ENCODE measurements around the gene KRT77. TPM values are rescaled to one million over a fixed set of nuclear protein-coding genes. Genes with fewer than 3 reads are reported as not detected.

Gene KRT77
- total RNA-seq, 1 experiment from 2014 or later: not detected

DNA sequence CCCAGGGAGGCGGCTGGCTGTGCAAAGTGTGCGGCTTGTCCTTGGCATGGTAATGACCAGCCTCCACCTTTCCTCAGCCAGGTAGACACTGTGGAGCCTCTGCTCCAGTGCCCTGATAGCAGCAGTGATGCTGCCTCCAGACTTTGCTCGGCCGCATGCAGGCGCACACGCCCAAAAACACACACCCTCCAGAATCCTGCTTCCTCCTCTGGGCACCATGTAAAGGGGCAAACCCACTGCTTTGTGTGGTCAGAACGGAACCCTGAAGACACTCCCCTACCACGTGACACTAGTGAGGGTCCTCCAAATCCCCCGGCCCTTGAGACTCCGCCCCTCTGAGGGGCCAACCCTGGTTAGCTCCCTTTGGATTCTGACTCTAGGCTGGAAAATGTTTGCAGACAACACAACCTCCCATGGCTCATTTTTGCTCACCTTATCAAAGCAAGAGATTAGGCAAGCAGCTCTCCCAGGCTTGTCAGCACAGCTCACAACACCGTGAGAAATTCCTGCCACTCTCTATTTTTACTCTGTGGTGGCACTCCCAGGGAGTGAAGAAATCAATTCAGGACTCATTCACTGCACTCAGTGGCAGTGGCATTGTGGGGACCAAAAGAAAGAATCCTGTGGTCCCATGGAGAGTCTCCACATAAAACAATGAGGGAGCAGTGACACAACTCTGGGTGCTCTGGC lies 4.5 kb downstream of the KRT77 start:
- DNase-seq (ENCODE audit: low read depth): no peak
- in situ Hi-C loops (cut with HindIII; ENCODE audit: low pct_unique_long_range_greater_than_20kb, low sequenced_read_pairs): no loop called here

DNA sequence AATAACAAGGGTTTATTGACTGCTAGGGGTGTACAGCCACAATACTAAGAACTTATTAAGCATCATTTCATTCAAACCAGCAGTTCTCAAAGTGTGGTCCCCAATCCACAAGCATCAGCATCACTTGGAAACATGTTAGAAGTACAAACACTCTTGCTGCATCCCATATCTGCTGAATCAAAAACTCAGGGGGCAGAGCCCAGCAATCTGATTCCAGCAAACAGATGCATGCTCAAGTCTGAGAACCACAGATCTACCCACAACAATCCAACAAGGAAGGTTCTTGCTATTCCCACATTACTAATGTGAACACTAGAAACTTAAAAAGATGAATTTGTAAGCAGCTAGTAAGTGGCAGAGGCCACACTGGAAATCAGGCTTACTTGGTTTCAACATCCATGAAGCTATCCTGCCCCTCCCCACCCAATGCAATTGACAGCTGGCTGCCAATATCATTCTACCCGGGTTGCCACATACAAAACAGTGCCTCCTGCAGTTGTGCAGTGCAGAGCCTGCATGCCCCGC lies 6.2 kb downstream of the KRT77 start:
- DNase-seq (ENCODE audit: low read depth): no peak
- in situ Hi-C loops (cut with HindIII; ENCODE audit: low pct_unique_long_range_greater_than_20kb, low sequenced_read_pairs): no loop called here

DNA sequence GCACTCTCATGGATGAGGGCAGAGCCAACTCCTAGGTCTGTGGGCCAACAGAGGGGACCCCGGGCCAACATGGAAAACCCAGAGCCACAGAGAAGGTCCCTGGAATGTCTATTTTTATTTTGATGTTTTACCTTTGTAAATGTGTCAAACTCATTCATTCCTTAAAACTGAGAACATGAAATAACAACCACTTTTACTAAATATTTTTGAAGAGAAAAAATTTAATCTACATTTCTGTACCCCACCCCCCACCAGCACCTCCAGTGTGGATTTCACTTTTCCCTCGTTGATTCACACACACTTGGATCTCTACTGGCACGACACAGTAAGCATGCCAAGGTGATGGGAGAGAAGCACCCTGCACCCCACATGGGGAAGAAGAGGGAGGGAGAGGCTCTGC lies 6.7 kb downstream of the KRT77 start:
- no peak for DNase-seq (ENCODE audit: low read depth)
- in situ Hi-C loops (cut with HindIII; ENCODE audit: low pct_unique_long_range_greater_than_20kb, low sequenced_read_pairs): no loop called here

DNA sequence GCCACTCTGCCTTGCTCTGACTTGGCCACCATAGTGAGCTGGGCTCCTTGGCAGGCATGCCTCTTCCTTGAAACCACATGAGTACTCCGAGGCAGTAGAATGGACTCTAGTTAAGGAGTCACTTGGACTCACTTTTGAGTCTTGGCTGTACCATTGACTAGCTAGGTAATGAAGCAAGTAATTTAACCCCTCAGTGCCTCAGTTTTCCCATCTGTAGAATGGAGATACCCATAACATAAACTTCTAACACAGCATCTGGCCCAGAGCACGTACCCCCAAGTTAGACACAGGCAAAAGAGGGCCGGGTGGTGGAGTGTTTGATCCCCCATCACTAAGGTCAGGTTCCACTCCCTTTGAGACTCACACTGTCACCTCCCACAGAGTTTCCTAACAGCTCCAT lies 8.3 kb downstream of the KRT77 start:
- in situ Hi-C loops (cut with HindIII; ENCODE audit: low pct_unique_long_range_greater_than_20kb, low sequenced_read_pairs): no loop called here

DNA sequence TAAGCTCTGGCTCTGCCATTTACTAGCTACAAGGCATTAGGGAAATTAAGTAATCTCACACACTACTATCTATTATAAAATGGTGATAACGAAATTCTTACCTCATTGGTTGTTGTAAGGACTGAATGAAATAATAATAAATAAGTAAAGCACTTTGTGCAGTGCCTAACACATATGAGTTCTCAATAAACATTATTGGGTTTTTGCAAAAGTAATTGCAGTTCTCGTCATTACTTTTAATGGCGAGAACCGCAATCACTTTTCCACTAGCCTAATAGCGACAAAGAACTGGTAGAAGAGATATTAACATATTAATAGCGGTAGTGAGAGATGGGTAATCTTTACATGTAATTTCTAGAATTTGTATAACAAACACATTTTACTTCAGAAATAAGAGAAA lies 9.2 kb downstream of the KRT77 start:
- in situ Hi-C loops (cut with HindIII; ENCODE audit: low pct_unique_long_range_greater_than_20kb, low sequenced_read_pairs): no loop called here

More for the DNA sequence above, 8.3 kb downstream of the KRT77 start:
- no peak for DNase-seq (ENCODE audit: low read depth)

DNA sequence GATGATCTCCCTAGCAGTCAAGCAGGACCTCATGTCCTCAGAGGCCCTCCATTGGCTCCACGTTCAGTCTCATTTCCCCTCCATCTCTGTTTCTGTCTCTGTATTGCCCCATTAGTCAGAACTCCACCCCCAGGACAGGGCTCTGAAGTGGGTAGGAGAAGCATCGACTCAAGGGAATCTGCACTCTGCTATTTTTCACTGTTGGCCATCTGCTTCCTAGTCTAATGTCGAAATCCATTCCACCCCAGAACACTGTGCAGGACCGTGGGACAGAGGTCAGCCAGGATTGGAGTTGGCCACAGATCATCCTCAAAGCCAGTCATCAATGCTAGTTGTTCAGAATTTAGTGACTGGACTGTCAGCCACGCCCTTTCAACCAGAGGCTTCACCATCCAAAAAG lies 10.1 kb downstream of the KRT77 start:
- DNase-seq (ENCODE audit: low read depth): no peak
- in situ Hi-C loops (cut with HindIII; ENCODE audit: low pct_unique_long_range_greater_than_20kb, low sequenced_read_pairs): no loop called here

More for the DNA sequence above, 9.2 kb downstream of the KRT77 start:
- no peak for DNase-seq (ENCODE audit: low read depth)

DNA sequence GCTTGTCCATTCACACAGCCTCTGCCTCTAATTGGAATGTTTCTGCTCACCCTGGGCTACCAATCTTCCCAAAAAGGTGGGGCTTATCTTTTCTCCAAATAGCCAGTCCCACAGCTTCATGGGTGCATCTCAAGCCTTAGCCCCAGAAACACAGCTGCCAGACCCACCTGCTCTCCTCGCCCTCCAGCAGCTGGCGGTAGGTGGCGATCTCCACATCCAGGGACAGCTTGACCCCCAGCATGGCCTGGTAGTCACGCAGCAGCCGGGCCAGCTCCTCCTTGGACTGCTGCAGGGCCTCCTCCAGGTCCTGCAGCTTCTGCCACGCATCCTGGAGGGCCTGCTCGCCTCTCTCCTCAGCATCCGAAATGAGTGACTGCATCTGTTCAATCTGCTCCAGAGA lies 11.1 kb downstream of the KRT77 start:
- in situ Hi-C loops (cut with HindIII; ENCODE audit: low pct_unique_long_range_greater_than_20kb, low sequenced_read_pairs): no loop called here
- no peak for DNase-seq (ENCODE audit: low read depth)

DNA sequence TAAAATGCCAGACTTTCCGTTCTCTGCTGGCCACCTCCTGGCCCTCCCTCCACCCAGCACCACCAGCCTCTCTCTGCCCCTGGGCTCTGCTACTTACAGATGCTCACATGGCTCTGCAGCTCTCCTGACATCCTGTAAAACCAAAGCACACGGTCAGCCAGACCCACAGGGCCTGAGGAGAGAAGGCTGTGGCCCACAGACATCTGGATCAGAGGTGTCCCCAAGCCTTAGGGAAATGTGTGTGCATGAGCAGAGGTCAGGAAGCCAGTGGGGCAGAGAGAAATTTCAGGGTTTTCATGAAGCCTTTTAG lies 11.5 kb downstream of the KRT77 start:
- in situ Hi-C loops (cut with HindIII; ENCODE audit: low pct_unique_long_range_greater_than_20kb, low sequenced_read_pairs): no loop called here
- DNase-seq (ENCODE audit: low read depth): no peak

DNA sequence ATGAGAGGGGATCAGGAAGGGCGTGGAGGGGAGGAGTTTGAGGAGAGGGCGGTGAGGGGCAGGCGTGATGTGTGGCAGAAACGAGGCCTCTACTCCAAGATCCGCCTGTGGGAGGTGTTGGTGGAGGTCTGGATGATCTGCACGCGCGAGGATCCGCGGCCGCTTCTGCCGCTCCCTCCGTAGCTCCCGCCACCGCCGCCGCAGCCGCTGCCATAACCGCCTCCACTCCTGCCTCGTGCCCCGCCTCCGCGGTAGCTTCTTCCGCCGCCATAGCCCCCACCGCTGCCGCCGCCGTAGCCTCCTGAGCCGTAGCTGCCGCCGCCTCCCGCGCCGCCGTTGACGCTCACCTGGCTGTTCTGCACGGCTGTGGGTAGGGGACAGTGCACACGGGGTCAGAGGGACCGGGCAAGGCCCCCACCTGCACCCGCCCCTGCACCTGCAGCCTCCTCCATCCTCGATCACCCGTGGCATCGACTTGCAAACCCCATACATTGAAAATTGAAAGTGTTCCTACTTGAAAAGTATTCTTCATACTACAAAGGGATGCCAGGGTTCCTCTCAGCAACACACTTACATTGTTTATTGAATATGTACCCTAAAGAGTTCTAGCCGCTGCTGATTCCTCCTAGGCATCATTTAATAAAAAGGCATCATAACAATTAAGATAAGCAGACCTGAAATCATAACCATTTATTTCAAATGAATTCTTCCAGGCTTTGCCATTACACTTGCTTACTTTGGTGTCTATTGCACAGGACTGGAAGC lies 12.1 kb downstream of the KRT77 start:
- in situ Hi-C loops (cut with HindIII; ENCODE audit: low pct_unique_long_range_greater_than_20kb, low sequenced_read_pairs): no loop called here
- no peak for DNase-seq (ENCODE audit: low read depth)

DNA sequence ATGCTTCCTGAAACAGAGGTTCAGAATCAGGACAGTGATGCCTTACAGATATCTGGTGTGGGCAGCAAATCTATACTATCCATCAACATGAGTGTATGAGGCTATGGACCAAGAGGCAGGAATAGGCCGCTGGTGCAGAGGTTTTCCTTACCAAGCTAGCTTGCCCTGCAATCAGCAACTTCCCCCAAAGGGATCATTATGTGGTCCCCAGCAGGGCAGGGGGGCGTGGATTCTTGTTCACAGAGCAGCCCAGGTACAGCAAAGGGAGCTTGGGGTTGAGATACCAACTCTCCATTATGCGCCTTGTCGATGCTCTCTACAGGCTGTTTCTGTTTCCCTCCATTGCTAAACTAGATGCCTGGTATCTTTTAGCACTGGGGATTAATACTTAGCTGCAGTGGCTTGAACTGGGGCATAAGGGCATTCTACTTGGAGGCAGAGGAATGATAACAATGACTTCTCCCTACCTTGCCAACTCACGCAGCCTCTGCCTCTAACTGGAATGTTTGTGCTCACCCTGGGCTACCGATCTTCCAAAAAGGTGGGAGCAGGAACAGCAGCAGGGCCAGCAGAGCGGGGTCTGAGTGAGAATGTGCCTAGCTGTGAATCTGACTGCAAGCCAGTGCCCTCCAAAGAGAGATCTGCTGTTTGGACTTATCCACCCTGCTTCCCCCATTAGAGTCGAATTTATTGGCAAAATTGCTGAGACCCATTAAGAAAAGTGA lies 12.8 kb downstream of the KRT77 start:
- in situ Hi-C loops (cut with HindIII; ENCODE audit: low pct_unique_long_range_greater_than_20kb, low sequenced_read_pairs): no loop called here

DNA sequence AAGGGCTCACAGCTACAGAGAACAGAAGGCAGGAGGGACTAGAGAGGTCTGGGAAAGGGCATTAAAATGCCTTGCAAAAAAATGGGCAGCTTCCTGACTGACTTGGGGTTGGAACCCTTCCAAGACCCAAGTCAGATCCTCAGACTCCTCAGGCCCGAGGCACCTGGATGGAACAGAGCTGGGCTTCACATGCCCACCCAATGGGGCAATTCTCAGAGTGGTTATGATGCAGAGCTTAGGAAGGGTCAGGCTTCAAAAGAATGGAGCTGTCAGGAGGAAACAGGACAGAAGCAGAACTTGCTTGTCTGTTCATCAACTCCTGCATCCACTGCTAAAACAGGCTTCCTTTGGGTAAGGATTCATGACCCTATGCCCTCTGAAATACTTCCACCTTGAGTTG lies 13.4 kb downstream of the KRT77 start:
- in situ Hi-C loops (cut with HindIII; ENCODE audit: low pct_unique_long_range_greater_than_20kb, low sequenced_read_pairs): no loop called here
- DNase-seq (ENCODE audit: low read depth): no peak

More for the DNA sequence above, 12.8 kb downstream of the KRT77 start:
- no peak for DNase-seq (ENCODE audit: low read depth)

DNA sequence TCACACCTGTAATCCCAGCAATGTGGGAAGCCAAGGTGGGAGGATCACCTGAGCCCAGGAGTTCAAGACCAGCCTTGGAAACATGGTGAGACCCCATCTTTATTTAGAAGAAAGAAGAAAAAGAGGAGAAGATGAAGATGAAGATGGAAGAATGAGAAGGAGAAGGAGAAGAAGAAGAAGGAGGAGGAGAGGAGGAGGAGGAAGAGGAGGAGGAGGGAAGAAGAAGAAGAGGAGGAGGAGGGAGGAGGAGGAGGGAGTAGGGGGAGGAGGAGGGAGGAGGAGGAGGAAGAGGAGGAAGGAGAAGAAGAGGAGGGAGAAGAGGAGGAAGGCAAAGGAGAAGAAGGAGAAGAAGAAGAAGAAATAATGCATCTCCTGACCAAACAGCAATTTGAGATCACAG lies 14.1 kb downstream of the KRT77 start:
- in situ Hi-C loops (cut with HindIII; ENCODE audit: low pct_unique_long_range_greater_than_20kb, low sequenced_read_pairs): no loop called here
- no peak for DNase-seq (ENCODE audit: low read depth)

DNA sequence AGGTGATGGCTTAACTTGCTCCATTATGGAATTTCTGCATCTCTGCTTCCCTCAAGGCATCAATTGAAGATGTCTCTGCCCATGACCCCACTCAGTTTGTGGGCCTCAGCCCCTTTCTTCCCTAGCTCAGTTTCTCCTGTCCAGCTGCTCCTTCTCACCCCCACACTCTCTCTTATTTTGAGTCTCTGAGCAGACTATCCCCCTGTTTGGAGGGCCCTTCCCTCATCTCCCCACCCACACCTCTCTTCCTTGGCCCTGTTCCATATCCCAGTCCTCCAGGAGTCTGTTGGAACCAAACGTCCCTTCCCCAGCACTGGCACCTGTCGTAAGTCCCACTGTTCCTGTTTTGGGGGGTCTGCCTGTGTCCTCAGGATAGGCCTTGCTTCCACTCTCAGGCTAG lies 14.8 kb downstream of the KRT77 start:
- in situ Hi-C loops (cut with HindIII; ENCODE audit: low pct_unique_long_range_greater_than_20kb, low sequenced_read_pairs): no loop called here
- no peak for DNase-seq (ENCODE audit: low read depth)

DNA sequence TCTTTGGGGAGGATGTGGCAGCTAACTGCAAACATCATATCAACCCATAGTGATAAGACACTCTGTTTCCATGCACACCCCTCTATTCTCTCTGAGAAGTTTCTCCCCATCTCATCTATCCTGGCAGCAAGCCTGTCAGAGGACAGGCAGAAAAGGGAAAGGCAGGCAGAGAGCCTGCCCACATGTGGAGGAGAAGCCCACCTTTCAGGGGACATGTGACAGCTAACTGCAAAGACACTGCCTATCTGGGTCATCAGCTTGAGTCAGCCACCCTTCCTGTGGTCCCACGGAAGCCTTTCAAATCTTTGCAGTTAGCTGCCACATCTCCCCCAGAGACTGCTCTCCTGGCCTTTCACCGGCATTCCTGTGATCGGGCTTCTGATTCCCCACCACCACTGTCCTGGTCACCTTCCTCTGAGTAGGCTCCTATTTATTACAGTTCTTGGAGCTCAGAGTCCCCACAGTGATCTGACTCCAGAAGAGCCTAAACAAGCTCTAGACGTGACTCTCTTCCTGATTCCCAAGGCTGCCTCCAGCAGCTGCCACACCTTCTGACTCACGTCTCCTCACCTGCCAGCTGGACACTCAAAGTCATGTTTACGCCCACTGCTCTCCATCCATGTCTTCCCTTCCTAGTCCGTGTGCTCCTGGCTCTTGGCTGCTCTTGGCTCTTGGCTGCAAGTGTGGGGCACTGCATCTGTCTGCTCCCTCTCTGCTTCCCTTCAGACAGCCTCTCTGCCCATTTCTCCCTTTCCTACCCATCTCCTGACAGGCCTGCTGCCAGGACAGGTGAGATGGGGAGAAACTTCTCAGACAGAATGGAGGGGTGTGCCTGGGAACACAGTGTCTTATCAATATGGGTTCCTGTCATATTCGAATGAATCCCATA lies 15.6 kb downstream of the KRT77 start:
- no peak for DNase-seq (ENCODE audit: low read depth)
- in situ Hi-C loops (cut with HindIII; ENCODE audit: low pct_unique_long_range_greater_than_20kb, low sequenced_read_pairs): no loop called here

DNA sequence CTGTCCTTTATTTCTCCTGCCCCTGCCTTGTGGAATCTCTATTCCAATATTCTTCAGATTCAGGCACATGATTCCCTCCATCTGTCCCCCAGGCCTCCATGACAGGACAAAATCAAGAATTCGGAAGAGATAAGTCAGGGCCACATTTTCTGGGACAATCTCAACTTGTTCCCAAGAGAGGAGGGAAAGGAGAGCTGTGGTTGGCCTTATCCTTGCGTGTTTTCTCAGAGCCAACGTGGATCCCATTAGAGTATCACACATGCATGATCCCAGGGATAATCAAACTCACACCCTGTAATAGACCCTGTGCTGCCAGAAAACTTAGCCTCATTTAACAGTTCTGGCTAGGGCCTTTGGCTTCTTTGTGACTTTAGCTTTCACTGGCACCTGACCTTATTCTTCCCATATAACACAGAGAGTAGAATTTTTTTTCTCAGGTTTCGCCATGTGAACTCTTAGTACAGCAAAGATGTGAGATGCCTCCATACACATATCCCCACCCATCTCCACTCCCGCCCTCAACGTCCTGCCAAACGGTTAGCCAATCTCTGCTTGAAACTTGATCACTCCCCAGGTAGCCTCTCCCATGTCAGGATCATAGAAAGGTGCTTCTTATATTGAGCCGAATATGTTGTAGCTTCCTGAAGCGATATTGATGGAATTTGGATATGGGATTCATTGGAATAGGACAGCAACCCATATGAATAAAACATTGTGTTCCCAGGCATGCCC lies 16.4 kb downstream of the KRT77 start:
- in situ Hi-C loops (cut with HindIII; ENCODE audit: low pct_unique_long_range_greater_than_20kb, low sequenced_read_pairs): no loop called here
- DNase-seq (ENCODE audit: low read depth): no peak

DNA sequence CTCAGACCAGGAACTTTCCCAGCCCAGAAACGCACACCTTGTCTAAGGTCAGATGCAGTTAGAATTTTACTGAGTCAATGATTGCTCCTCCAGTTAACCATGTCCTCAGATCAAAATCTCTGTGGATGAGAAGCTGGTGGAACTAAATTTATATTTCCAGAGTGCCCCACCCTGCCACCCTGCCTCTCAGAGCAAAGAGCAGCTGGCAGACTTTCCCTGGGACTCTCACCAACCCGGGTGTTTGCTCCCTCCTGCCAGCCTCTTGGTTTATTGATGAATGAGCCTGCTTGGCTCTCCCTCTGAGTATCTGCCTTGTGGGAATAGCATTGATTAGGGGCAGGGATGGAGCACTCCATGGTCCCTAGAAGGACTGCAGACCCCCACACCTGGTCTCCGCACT lies 17.3 kb downstream of the KRT77 start:
- DNase-seq (ENCODE audit: low read depth): no peak
- in situ Hi-C loops (cut with HindIII; ENCODE audit: low pct_unique_long_range_greater_than_20kb, low sequenced_read_pairs): no loop called here

DNA sequence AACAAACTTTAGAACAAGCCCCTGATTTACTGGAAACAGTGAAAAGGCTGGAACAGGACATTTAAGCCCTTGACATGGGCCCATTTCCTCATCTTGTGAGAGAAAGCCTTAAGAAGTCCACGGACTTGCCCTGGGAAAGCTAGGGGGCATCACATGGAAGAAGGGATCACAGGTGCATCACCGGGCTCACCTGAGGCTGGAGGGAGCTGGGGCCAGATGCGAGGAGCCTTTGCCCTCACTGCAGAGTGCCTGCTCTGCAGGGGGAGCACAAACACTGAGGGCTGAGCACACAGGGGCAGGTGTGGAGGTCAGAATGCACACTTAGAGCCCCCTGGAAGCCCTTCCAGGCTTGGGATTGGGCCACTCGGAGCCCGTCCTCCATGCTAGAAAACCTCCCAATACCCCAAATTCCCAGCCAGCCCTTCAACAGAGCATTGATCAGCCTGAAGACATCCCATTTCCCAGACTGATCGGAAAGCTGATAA lies 17.9 kb downstream of the KRT77 start:
- in situ Hi-C loops (cut with HindIII; ENCODE audit: low pct_unique_long_range_greater_than_20kb, low sequenced_read_pairs): no loop called here
- DNase-seq (ENCODE audit: low read depth): no peak

DNA sequence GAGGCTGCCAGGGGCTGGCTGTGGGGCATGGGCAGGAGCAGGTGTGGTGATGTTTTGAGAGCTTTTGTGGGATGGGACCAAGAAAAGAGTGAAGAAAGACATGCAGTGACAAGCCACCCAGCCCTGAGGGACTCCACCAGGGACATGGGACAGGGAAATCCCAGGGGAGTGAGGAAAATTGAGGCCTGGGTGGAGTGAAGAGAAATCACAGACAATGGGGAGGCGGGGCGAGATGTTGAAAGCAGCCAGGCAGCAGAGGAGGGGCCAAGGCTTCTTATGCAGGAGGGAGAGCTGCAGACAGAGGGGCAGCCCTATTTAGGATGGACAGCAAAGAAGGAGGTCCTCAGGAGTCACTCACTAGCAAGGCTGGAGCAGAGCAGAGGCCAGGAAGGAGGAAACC lies 18.9 kb downstream of the KRT77 start:
- DNase-seq (ENCODE audit: low read depth): no peak

More for the DNA sequence above, 18.9 kb downstream of the KRT77 start:
- in situ Hi-C loops (cut with HindIII; ENCODE audit: low pct_unique_long_range_greater_than_20kb, low sequenced_read_pairs): no loop called here
